HepG2 (cell line): ENCODE results near the gene ANKRD6. TPM values are rescaled to one million over a fixed set of nuclear protein-coding genes. Genes with fewer than 3 reads are reported as not detected.

ENCODE experiments used
- CENPBD1 ChIP-seq: sonication (generic); formaldehyde crosslinking; IDR thresholded peaks from 2 replicates; pipeline ENCODE4 v1.8.0; 2022; ENCODE audit warnings: missing genetic modification reagents, low read depth, mild to moderate bottlenecking, borderline replicate concordance
- CENPT ChIP-seq: sonication (generic); formaldehyde crosslinking; IDR thresholded peaks from 2 replicates; pipeline ENCODE4 v1.8.0; 2022; ENCODE audit warnings: low read depth, mild to moderate bottlenecking, moderate library complexity, missing genetic modification reagents
- EP300 ChIP-seq, 3 experiments: sonication (generic) in 1 of 3; formaldehyde crosslinking in 1 of 3; IDR thresholded peaks; 2 replicates each; pipeline versions ENCODE4 v1.5.1 to v1.6.1; 2011 to 2020; ENCODE audit warnings: low read depth in 2 of 3, low read length in 2 of 3, borderline replicate concordance in 1 of 3, improper control_type of control experiment in 1 of 3, mild to moderate bottlenecking in 1 of 3, missing genetic modification reagents in 1 of 3, moderate library complexity in 1 of 3
- FOXP4 ChIP-seq: sonication (generic); formaldehyde crosslinking; IDR thresholded peaks from 2 replicates; pipeline ENCODE4 v1.4.0; 2020; ENCODE audit warnings: missing genetic modification reagents
- HHEX ChIP-seq: IDR thresholded peaks from 2 replicates; pipeline ENCODE4 v1.6.1; 2016; ENCODE audit warnings: control low read depth
- HMGXB4 ChIP-seq, 2 experiments: sonication (generic) in 1 of 2; formaldehyde crosslinking in 1 of 2; IDR thresholded peaks; 2 replicates each; pipeline versions ENCODE4 v1.4.0 to v1.6.1; 2018 to 2020; ENCODE audit warnings: missing genetic modification reagents in 2 of 2, borderline replicate concordance in 1 of 2, low read depth in 1 of 2, mild to moderate bottlenecking in 1 of 2, missing biosample characterization in 1 of 2
- MTA1 ChIP-seq: sonication (generic); formaldehyde crosslinking; IDR thresholded peaks from 2 replicates; pipeline ENCODE4 v1.4.0; 2020; ENCODE audit warnings: missing genetic modification reagents, mild to moderate bottlenecking, borderline replicate concordance
- MTF1 ChIP-seq: sonication (generic); formaldehyde crosslinking; IDR thresholded peaks from 2 replicates; pipeline ENCODE4 v1.5.0; 2020; ENCODE audit warnings: missing genetic modification reagents
- RNF219 ChIP-seq: sonication (generic); formaldehyde crosslinking; IDR thresholded peaks from 2 replicates; pipeline ENCODE4 v1.5.0; 2020; ENCODE audit warnings: mild to moderate bottlenecking, missing genetic modification reagents
- TFE3 ChIP-seq: IDR thresholded peaks from 2 replicates; pipeline ENCODE4 v1.6.1; 2016
- ZC3H4 ChIP-seq: sonication (generic); formaldehyde crosslinking; IDR thresholded peaks from 2 replicates; pipeline ENCODE4 v1.4.0; 2020; ENCODE audit warnings: missing genetic modification reagents, borderline replicate concordance
- ZNF20 ChIP-seq: sonication (generic); formaldehyde crosslinking; IDR thresholded peaks from 2 replicates; pipeline ENCODE4 v1.4.0; 2020; ENCODE audit warnings: mild to moderate bottlenecking, moderate library complexity, missing genetic modification reagents
- ZNF253 ChIP-seq: sonication (generic); formaldehyde crosslinking; IDR thresholded peaks from 2 replicates; pipeline ENCODE4 v1.8.0; 2022; ENCODE audit warnings: mild to moderate bottlenecking, missing genetic modification reagents, borderline replicate concordance
- ZNF292 ChIP-seq: sonication (generic); formaldehyde crosslinking; IDR thresholded peaks from 2 replicates; pipeline ENCODE4 v1.8.1; 2022; ENCODE audit warnings: mild to moderate bottlenecking, low read depth, missing genetic modification reagents, borderline replicate concordance
- ZNF431 ChIP-seq: sonication (generic); formaldehyde crosslinking; IDR thresholded peaks from 2 replicates; pipeline ENCODE4 v1.9.0; 2022; ENCODE audit warnings: missing genetic modification reagents, low read depth, mild to moderate bottlenecking, borderline replicate concordance
- ZNF691 ChIP-seq: sonication (generic); formaldehyde crosslinking; IDR thresholded peaks from 2 replicates; pipeline ENCODE4 v1.4.0; 2020; ENCODE audit warnings: missing genetic modification reagents, low read depth, mild to moderate bottlenecking, borderline replicate concordance
- ZNF780A ChIP-seq: sonication (generic); formaldehyde crosslinking; IDR thresholded peaks from 2 replicates; pipeline ENCODE4 v1.8.0; 2022; ENCODE audit warnings: mild to moderate bottlenecking, missing genetic modification reagents, moderate library complexity
- polyA plus RNA-seq, 8 experiments: library from polyadenylated mRNA; depleted of rRNA in 3 of 8; stranded (reverse) in 7 of 8; unstranded in 1 of 8; fragments of >200 nt; fragmentation: Illumina TruSeq in 4 of 8; extraction: Trizol in 4 of 8; gene quantifications; 2 replicates each; pipeline versions ENCODE4 v1.2.1 to v1.2.3, GENCODE V29; 2011 to 2016; ENCODE audit warnings: low read depth in 4 of 8, missing spikeins in 1 of 8, mixed read lengths in 1 of 8; ENCODE audit not compliant: insufficient read depth in 1 of 8
- total RNA-seq, 5 experiments: library from RNA; depleted of rRNA; stranded (reverse); fragments of >200 nt; fragmentation: Illumina TruSeq; extraction: Trizol; gene quantifications; 2 replicates each; pipeline ENCODE4 v1.2.3, GENCODE V29; 2016; ENCODE audit warnings: low read depth in 1 of 5

Gene ANKRD6
- total and polyA plus RNA-seq, 2 of the 13 experiments (the other 11 are each of a cell fraction or from before 2014, with no cell fraction given): 0.18 to 0.36 TPM

GRCh38 chr6:89638320-89639195 is 205.6 kb downstream of the ANKRD6 start, which contains the start of gene LYRM2 (continued):
- TF ChIP-seq FOXP4 (CRISPR knock-in tag) (peak; percentile 48), CENPT (CRISPR knock-in tag) (no peak), ZNF431 (no peak), ZC3H4 (CRISPR knock-in tag) (0 out of 2 replicates have a peak, but pooled peaks have one; percentile 21), RNF219 (CRISPR knock-in tag) (no peak), ZNF292 (CRISPR knock-in tag) (peak; percentile 67; the same call in 1 of the 2 replicates), EP300 (IDR thresholded peaks at IDR 0.05; ENCODE audit: low read depth in 2 of 2, low read length in 2 of 2) (no peak), EP300 (CRISPR knock-in tag; IDR thresholded peaks at IDR 0.05; ENCODE audit: borderline replicate concordance) (no peak), HHEX (CRISPR knock-in tag) (no peak), CENPBD1 (CRISPR knock-in tag) (no peak), ZNF780A (CRISPR knock-in tag) (no peak), TFE3 (no peak; the same call in 1 of the 2 replicates), ZNF20 (no peak), MTF1 (CRISPR knock-in tag) (no peak), ZNF691 (CRISPR knock-in tag) (no peak; the same call in 1 of the 2 replicates), MTA1 (CRISPR knock-in tag) (no peak), ZNF253 (CRISPR knock-in tag) (no peak), HMGXB4 (CRISPR knock-in tag; IDR thresholded peaks at IDR 0.05; ENCODE audit: borderline replicate concordance in 1 of 2, low read depth in 1 of 2) (peak; percentile 57 to 68; a peak in 3 of 4 replicates)
